Stimulated activated CD4-positive, alpha-beta T cell treated with anti-CD3 and anti-CD28 coated beads, Interleukin-12 subunit alpha, Interleukin-12 subunit beta, amount 100 ng/mL, for 48 hours (primary cell): ENCODE results near the gene RAP2A.
A peak's percentile ranks its signal among the peaks of the same experiment; 100 is the strongest.

Experiments used
- DNase-seq, 3 donors: peaks; one replicate each; pipeline ENCODE4 v3.0.0-alpha.2; 2020; ENCODE audit warnings: low read depth in 2 of 3, low spot score in 1 of 3

Gene RAP2A

DNA sequence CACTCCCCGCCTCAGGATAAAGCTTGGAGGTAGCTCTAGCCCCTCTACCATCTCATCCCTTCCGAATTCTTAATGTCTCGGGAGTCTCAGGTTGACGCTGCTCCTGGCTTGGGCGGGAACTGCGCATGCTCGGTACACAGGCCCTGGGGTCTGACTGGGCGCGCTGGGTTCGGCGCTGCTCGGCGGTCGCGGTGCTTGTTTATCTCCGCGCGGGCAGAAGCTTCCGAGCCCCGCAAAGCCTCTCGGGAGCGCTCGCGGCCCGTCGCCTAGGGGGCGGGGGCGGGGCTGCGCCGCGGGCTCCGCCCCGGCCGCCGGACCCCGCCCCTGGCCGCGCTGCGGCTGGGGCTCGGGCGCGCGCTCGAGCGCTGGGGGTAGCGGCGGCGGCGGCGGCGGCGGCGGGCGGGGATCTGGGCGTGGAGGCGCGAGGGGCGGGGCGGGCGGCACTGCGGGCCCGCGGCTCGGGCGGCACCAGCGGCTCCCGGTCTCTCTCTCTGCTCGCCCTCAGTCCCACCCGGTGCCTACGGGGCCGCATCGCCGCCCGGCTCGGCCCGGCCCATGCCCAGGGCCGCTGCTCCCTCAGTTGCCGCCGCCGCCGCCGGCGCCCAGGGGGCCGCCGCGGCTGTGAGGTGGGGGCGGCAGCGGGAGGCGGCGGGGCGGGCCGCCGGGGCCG, at the start of gene RAP2A:
Gene RAP2A, plus strand, starts transcription at position 443 of the 670 bp plus-strand sequence. CDS start 302 bp downstream, outside the sequence.
- DNase-seq: peak; percentile 75 to 85 (median 84)

- no peak for DNase-seq
These were observed 49.6 kb upstream of the RAP2A start for GRCh38 chr13:97384371-97384770.

DNA sequence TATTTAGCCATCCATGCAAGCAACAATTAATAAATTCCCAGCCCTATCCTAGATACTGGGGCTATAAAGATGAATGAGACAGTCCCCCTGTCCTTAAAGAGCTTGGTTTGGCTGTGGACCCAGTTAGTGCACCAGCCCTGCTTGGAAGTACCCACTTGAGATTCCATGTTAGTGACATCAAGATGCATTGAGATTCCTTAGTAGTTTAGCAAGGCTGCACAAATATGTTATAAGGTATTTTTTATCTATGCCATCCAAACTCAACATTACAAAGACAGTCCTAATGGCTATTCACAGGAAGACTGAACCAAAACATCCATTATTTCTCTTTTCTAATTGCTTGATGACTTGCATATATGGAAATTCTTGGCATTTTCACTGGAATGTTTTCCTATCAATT, 48.8 kb upstream of the RAP2A start:
- DNase-seq: no peak

GRCh38 chr13:97385854-97386253, 48.1 kb upstream of the RAP2A start:
- DNase-seq: no peak

GRCh38 chr13:97386801-97387484, 47.0 kb upstream of the RAP2A start:
- no peak for DNase-seq

- no peak for DNase-seq
These were observed 46.5 kb upstream of the RAP2A start for GRCh38 chr13:97387485-97387839.

- no peak for DNase-seq
These were observed 46.1 kb upstream of the RAP2A start for GRCh38 chr13:97387890-97388289.

- no peak for DNase-seq
These were observed 45.6 kb upstream of the RAP2A start for GRCh38 chr13:97388373-97388772.

DNA sequence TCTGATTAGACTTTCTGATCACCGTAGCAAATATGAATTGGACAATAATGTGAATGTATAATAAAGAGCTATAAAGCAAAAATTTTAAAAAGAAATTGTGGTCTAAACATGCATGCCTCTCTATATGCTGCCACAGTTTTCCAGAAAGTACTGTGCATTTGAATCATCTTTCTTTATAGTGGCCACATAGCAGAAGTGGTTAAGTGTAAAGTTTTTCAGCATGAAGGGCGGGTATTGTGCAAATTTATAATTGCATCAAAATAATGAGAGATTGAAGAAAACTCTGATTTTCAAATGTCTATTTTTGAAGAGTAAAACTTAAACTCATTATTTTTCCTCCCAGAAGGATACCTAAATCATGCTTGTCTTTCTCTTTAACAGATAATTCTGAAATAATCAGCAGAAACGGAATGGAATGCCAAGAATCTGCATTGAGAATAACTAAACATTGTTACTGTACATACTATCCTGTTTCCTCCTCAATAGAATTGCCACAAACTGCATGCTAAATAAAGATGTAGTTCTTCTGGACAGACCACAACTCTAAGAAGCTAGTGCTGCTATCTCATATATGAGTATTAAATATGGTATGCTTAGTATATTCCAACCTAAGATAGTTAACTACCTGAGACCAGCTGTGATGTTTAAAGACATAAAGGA, 42.9 kb upstream of the RAP2A start:
- no peak for DNase-seq

DNA sequence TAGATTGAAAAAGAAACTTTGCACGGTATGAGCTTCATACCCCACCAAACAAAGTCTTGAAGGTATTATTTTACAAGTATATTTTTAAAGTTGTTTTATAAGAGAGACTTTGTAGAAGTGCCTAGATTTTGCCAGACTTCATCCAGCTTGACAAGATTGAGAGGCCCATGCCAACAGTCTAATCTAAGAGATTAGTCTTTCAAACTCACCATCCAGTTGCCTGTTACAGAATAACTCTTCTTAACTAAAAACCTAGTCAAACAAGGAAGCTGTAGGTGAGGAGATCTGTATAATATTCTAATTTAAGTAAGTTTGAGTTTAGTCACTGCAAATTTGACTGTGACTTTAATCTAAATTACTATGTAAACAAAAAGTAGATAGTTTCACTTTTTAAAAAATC, 41.9 kb upstream of the RAP2A start:
- no peak for DNase-seq

GRCh38 chr13:97394542-97394941, 39.4 kb upstream of the RAP2A start:
- DNase-seq: no peak

DNA sequence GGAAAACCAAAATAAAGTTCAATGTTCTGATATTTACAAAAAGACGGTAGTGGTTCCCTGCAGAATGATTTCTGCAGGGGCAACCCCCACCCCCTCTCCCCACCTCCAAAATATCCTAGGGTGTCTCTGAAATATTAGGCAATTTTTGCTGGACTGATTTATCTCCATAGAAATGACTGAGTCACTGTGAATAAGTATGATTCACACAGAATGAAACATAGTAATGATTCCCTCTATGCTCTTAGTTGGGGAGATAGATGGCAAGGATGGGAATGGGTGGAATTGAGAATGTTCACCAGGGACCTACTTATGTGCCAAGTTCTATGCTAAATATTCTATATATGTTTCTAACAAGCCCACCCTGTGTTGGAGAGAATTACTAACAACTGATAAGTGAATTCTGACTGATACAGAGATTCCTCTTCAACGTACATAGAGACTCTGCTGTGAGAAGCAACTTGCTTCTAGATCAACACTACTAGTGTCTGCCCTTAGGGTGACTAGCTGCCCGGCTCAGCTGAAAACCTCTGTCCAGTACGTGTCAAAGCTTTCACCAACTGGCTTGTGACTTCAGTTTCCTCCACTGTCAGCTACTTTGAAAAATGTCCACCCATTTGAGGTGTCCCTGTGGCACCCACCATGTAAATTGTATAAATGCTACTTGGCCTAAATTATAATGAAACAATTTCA, 38.4 kb upstream of the RAP2A start:
- no peak for DNase-seq

DNA sequence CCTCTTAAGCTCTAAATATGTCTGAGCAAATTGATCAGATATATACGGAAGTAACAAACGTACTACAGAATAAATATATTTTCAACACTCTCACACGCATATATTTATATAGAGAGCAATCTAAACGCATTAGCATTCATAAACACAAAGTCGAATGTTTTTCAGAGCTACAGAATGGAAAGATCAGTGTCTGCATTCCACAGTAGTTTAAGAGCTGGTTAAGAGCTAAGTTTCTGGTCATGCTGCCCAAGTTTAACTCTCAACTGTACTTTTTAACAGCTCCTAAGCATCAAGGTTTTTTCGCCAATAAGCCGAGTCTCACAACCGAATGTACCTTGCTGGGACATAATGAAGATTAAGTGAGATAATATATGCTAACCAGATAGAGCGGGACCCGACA, 36.7 kb upstream of the RAP2A start:
- no peak for DNase-seq

- no peak for DNase-seq
These were observed 32.5 kb upstream of the RAP2A start for GRCh38 chr13:97401421-97401820.

GRCh38 chr13:97403893-97404750, 29.8 kb upstream of the RAP2A start:
- no peak for DNase-seq

DNA sequence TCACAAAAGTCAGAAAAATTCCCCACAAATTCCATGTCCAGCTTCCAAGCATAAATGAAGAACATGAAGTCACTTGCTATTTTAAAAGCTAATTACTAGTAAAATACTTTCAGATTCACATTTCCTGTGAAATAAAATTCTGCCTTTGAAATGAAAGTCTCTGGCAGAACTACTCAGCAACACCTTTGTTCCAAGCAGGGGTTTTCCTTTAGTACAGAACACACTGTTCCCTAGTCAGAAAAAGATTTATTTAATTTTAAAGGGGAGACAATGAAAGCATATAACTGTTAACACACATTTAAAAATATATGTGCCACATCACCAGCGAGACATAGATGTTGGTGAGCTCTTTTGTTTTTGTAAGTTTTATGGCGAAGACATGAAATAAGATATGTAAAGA, 26.4 kb upstream of the RAP2A start:
- no peak for DNase-seq

DNA sequence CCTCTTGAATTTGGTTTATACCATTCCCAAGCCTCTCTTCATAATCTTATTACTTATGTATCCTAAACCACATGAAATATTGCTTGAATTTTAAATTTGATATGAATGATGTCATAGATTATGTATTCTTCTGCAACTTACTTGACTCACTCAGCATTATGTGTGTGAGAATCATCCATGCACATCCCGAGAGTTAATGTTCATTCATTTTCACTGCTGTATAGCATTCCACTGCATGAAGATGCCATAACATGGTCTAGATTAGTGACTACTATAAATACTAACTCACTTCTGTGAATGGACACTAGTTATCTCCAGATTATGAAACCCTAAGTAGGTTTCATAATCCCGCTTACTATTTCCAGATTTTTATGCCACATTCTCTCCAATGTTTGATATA, 25.0 kb upstream of the RAP2A start:
- no peak for DNase-seq

- DNase-seq: no peak
These were observed 22.0 kb upstream of the RAP2A start for GRCh38 chr13:97411984-97412383.

- DNase-seq: no peak
These were observed 20.3 kb upstream of the RAP2A start for GRCh38 chr13:97413694-97414093.

DNA sequence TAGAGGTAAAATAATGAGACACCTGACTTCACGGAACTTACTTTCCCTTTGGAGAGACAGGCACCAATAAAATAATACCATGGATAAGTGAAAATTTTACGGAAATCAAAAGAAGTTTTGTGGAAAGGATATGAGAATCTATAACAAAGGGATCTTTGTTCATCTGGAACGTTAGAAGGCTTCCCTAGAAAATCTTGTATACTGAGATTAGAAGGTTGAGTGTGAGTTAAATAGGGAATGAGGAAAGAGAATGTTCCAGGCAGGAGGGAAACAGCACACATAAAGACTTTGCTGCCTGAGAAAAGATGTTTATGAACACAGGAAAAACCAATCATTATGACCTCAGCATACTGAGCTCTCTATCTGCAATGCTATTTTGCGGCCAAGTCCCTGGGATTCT, 19.6 kb upstream of the RAP2A start:
- DNase-seq: no peak

DNA sequence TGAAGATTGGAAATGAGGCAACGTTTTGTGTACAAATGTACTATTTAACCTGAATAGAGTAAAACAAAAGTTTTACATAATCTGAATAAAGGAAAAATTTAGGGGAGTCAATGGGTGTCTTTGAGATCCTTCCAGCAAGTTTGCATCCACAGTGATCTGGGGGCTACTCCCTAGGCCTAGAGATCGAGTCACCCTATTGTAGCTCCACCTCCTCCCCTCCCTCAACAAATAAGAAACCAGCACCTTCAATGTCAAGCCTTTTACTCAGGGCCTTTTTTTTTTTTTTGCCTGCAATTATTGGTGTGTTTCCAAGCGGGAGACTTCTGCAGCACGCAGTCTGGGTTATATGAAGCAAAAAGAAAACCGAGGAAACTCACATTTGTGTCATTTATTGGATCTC, 16.3 kb upstream of the RAP2A start:
- DNase-seq: no peak
